NCI-H1694 (cell line): ENCODE measurements around the gene EDEM3.

Experiments used
- DNase-seq: peaks from one replicate; lab custom pipeline; 2025; lab: John Stamatoyannopoulos, UW

Gene EDEM3

DNA sequence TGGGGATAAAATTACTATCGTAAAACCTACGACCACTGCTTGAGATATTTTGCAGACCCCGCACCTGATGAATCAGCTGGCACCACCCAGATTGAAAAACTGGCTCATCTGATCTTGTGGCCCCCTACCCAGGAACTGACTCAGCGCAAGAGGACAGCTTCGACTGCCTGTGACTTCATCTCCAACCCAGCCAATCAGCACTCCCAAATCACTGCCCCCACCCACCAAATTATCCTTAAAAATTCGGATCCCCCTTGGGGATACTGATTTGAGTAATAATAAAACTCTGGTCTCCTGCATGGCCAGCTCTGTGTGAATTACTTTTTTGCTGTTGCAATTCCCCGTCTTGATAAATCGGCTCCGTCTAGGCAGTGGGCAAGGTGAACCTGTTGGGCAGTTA lies 81.4 kb downstream of the EDEM3 start:
- no peak for DNase-seq

DNA sequence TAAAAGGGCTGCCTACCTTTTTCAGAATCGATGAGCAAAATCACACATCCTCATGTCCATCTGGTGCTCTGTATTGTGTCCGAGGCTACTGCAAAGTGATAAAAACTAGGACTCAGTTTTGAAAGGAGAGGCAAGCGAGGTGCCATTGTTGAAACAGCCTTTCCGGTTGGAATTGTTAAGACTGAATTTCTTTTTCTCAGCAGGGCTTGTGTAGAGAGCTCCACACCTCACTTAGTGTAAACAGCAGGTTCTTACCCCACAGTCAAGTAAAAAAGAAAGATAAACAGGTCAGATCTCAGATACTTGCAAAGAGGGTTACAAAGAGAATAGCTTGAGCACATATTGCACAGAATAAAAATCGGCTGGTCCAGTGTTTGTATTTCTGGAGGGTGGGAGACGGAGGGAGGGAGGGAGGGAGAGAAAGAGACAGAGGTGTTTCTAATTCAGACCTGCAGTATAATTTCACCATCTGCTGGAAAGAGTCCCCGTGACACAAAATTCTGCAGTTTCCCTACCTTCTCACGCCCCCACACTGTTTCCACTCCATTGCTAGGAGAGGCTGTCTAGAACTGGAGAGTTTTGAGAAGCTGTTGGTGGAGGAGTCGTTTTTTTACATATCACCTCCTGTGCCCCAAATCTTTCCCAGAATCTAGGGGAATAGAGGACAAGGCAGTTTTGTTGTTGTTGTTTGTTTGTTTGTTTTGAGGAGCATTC lies 82.5 kb downstream of the EDEM3 start:
- DNase-seq: no peak

- DNase-seq: no peak
Observed at GRCh38 chr1:184669391-184669790, 85.3 kb downstream of the EDEM3 start.

DNA sequence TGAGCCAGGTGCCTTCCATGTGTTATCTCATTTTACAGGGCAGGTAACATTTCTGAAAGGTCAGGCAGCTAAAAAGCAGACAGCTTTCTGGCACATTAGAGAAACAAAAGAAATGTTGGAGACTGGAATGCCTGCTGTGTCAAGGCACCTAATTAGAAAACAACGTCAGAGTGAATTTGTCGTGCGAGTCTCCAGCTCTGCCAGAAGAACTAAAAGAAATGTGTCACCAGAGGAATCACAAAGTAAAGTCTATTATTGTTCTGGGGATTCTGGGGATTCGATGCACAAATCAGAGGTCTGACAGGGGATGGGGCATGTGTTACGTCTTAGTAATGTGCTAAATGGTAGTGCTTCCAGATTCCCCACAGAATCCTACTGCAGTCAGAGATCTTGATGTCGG lies 89.3 kb downstream of the EDEM3 start:
- DNase-seq: no peak

DNA sequence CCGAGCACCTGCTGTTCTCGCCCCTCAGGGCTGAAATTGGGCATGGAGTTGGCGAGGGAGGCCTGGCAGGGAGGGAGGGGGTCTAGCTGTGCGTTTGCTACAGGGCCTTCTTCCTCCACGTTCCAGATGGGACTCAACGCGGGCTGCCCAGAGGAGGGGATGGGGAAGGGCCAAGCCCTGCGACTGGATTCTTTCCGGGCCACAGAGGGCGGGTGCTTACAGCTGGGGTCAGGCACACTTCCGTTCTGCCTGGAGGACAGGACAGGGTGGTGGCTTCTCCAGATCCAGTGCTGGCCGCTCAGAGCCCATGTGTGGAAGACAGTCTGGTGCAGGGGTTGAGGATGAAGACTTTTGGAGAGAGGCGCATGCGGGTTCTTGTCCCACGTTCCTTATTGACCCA lies 90.0 kb downstream of the EDEM3 start:
- no peak for DNase-seq

- peak; percentile 66 for DNase-seq
Observed at GRCh38 chr1:184664042-184664660, 90.5 kb downstream of the EDEM3 start.

DNA sequence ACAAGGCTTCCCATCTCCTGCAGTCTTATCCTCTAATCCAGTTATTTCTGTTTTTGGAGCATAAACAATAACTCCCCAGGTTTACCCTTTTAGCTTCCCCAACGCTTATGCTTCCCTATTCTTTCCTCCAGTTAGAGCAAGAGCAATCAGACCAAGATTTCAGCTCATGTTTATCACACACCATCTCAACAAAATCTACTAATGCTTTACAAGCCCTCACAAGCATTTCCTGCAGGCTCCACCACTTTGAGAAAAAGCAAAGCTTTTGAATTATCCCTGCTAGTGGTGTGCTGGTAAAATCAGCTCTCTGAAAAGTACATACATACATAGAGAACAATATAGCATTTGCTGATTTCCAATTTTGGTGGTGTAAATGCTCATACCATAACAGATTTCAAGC lies 92.9 kb downstream of the EDEM3 start:
- DNase-seq: no peak

- no peak for DNase-seq
Observed at GRCh38 chr1:184660462-184661191, 94.0 kb downstream of the EDEM3 start.

GRCh38 chr1:184658055-184658454 lies 96.6 kb downstream of the EDEM3 start:
- DNase-seq: no peak

- no peak for DNase-seq
Observed at GRCh38 chr1:184656221-184656620, 98.4 kb downstream of the EDEM3 start.

DNA sequence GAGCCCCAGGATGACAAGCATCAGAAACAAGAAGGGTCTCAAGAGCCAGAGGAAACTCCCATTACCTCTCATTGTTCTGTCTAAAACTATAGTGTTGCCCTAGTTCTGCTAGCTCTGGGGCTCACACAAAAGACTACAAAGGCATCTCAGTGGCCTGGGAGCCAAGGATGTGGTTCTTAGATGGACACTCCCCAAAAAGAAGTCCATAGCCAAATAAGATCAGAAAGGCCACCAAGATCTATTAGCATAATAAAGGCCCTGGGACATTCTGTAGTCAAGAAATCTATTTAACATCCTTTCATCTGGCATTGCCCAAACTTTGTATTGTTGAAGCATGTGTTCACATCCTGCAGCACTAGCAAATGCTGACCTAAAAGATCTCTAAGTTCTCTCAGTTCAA lies 99.5 kb downstream of the EDEM3 start:
- DNase-seq: no peak

GRCh38 chr1:184650177-184650866 lies 104.3 kb downstream of the EDEM3 start:
- no peak for DNase-seq

- no peak for DNase-seq
Observed at GRCh38 chr1:184649451-184649888, 105.2 kb downstream of the EDEM3 start.

DNA sequence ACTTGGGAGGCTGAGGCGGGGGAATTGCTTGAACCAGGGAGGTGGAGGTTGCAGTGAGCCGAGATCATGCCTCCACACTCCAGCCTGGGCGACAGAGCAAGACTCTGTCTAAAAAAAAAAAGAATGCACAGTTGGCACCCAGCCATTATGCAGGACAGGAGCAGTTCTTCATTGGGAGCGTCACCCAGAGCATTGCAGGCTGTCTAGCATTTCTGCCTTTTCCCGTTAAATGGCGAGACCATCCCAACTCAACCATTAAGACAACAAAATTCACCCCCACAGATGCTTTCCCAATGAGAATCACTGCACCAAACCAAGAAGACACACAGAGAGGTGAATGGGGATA lies 105.8 kb downstream of the EDEM3 start:
- DNase-seq: no peak

GRCh38 chr1:184648160-184648855 lies 106.3 kb downstream of the EDEM3 start:
- DNase-seq: no peak

DNA sequence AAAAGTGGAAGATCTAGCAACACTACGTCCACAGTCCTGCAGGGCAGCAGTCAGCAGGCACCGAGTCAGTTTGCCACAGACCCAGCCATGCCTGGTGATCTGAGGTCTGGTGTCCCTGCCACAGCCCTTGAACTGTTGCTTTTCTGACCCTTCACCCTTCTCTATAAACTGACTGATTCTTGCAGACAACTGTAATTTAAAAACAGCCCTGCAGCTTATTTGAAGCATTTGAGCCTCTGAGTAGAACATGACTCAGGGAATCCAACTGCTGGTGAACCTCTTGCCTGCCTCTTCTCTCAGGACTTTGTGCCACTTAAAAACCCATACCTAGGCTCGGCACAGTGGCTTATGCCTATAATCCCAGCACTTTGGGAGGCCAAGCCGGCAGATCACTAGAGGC lies 107.2 kb downstream of the EDEM3 start:
- DNase-seq: no peak

- no peak for DNase-seq
Observed at GRCh38 chr1:184646824-184647223, 107.8 kb downstream of the EDEM3 start.

DNA sequence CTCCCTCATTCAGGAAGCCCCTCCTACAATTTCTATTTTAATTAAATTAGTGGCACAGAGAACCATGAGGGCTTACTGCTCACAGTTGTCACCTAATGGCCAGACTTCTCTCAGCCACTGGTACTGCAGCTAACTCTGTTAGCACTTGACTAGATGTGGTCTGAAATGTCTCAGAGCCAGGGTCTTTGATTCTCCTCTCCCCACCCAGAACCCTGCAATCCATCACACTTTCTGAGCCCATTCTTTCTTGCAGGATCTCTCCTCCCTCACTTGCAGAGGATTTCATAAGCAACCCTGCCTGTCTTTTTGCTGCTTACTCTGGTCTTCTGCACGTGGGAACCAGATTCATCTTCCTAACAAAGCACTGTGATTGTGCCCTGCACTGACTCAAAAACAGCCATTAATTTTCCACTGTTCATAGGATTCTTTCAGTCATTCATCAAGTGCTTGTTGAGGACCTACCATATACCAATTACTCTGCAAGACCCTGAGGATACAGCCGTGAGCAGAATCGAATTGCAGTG lies 108.4 kb downstream of the EDEM3 start:
- DNase-seq: no peak

DNA sequence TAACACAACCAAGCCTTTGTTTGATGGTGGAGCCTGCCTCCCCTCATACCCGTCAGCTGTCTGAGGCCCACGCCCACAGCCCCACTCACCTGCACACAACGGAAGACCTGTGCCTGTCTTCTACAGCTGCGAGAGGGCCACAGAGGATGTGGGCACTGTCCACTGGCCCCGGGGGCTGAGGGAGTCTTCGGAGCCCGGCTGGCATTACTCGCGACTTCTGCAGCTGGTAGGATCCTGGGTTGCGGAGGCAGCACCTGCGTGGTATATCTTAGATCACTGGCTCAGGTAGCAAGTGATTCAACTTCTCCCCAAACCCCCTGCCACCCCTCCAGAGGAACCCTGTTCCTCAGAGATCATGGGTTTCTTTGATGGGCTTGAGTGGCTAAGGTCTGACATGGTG lies 109.9 kb downstream of the EDEM3 start:
- DNase-seq: no peak

GRCh38 chr1:184643661-184644060 lies 111.0 kb downstream of the EDEM3 start:
- no peak for DNase-seq

GRCh38 chr1:184641894-184642293 lies 112.8 kb downstream of the EDEM3 start:
- no peak for DNase-seq

DNA sequence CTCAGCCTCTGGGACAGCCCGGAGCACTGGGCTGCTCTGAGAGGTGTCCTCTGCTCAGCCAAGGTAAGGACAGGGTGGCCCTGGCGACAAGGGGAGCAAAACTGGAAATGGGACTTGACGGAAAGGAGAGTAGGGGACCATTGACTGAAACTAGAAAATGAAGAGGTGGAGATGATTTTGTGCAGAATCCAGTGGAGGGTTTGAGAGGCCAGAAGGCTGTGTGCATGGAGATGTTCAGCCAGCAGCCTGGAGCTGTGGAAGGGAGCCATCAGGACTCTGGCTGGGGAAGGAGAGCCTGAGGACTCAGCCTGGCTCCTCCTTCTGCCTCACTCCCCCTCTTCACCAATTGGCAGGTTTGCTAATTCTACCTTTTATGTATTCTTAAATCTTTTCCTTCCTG lies 114.2 kb downstream of the EDEM3 start:
- no peak for DNase-seq
